IMR-90 (cell line): ENCODE data around the gene CPED1. TPM values are rescaled to one million over a fixed set of nuclear protein-coding genes. Genes with fewer than 3 reads are reported as not detected.

Source experiments
- ATAC-seq: fragments of 200-7000 bp; cut with Tn5 transposase; 2 replicates; pipeline ENCODE4 v1.9.1; 2020; ENCODE audit warnings: low read depth, mild to moderate bottlenecking, moderate library complexity
- BruUV-seq: library from RNA; stranded (reverse); fragments of 400-500 nt; replicated peaks from 2 replicates; lab custom pipeline; 2021; lab: Mats Ljungman, UMichigan
- CTCF ChIA-PET: fragments of 300-600 bp; formaldehyde crosslinking; extraction: SDS; loops from one replicate; lab custom pipeline; 2021; ENCODE audit warnings: antibody characterized with exemption; lab: Yijun Ruan, JAX
- POLR2A ChIA-PET: fragments of 300-600 bp; sonication (Branson Sonifier 250); formaldehyde crosslinking; loops from one replicate; lab custom pipeline; 2022; ENCODE audit warnings: antibody characterized with exemption; ENCODE audit not compliant: unreplicated experiment; lab: Charles Lee
- DNase-seq: peaks from one replicate; pipeline ENCODE4 v3.0.0; 2013
- H2AFZ ChIP-seq: replicated peaks from 2 replicates; pipeline ENCODE3; 2013; ENCODE audit warnings: low read length, mild to moderate bottlenecking; ENCODE audit not compliant: poor library complexity
- H2AK5ac ChIP-seq: 2 replicates; pipeline ENCODE4 v1.6.1; 2013; ENCODE audit warnings: low read depth, low read length, inconsistent platforms
- H2AK9ac ChIP-seq: replicated peaks from 2 replicates; pipeline ENCODE3; 2013; ENCODE audit warnings: mild to moderate bottlenecking, low read depth, low read length, moderate library complexity; ENCODE audit not compliant: poor library complexity
- H2BK120ac ChIP-seq: 2 replicates; pipeline ENCODE4 v1.6.1; 2013; ENCODE audit warnings: low read depth, low read length, inconsistent platforms
- H2BK15ac ChIP-seq: 3 replicates; pipeline ENCODE4 v1.6.1; 2013; ENCODE audit warnings: low read depth, low read length, inconsistent platforms
- H2BK20ac ChIP-seq: 2 replicates; pipeline ENCODE4 v1.6.1; 2013; ENCODE audit warnings: low read depth, mild to moderate bottlenecking, inconsistent platforms, low read length, moderate library complexity
- H2BK5ac ChIP-seq: 2 replicates; pipeline ENCODE4 v1.6.1; 2013; ENCODE audit warnings: mild to moderate bottlenecking, low read depth, low read length, inconsistent platforms; ENCODE audit not compliant: poor library complexity, severe bottlenecking
- H3K14ac ChIP-seq: replicated peaks from 2 replicates; pipeline ENCODE4 v1.6.1; 2013; ENCODE audit warnings: low read depth, low read length, inconsistent platforms
- H3K18ac ChIP-seq: 2 replicates; pipeline ENCODE4 v1.6.1; 2013; ENCODE audit warnings: low read depth, low read length, control low read depth
- H3K23ac ChIP-seq: 2 replicates; pipeline ENCODE4 v1.6.1; 2013; ENCODE audit warnings: low read depth, low read length, inconsistent platforms
- H3K27ac ChIP-seq: 2 replicates; pipeline ENCODE4 v1.5.1; 2013; ENCODE audit warnings: mild to moderate bottlenecking, control low read depth, low read length; ENCODE audit not compliant: insufficient read depth
- H3K27me3 ChIP-seq: 2 replicates; pipeline ENCODE4 v1.6.1; 2013; ENCODE audit warnings: low read length; ENCODE audit not compliant: control insufficient read depth, insufficient read depth
- H3K36me3 ChIP-seq: 2 replicates; pipeline ENCODE4 v1.6.1; 2013; ENCODE audit warnings: low read length, mixed read lengths; ENCODE audit not compliant: control insufficient read depth, insufficient read depth
- H3K4ac ChIP-seq: 2 replicates; pipeline ENCODE4 v1.6.1; 2013; ENCODE audit warnings: low read depth, low read length, inconsistent platforms
- H3K4me1 ChIP-seq: 2 replicates; pipeline ENCODE4 v1.6.1; 2013; ENCODE audit warnings: low read length, mixed read lengths; ENCODE audit not compliant: control insufficient read depth, insufficient read depth
- H3K4me2 ChIP-seq: 2 replicates; pipeline ENCODE4 v1.6.1; 2013; ENCODE audit warnings: low read depth, mild to moderate bottlenecking, control low read depth, low read length, moderate library complexity
- H3K4me3 ChIP-seq: 2 replicates; pipeline ENCODE4 v1.5.1; 2013; ENCODE audit warnings: low read depth, mild to moderate bottlenecking, control low read depth, low read length, moderate library complexity; ENCODE audit not compliant: insufficient read depth
- H3K56ac ChIP-seq: 2 replicates; pipeline ENCODE4 v1.6.1; 2013; ENCODE audit warnings: low read length, inconsistent platforms; ENCODE audit not compliant: insufficient read depth; ENCODE audit errors: extremely low read depth
- H3K79me1 ChIP-seq, 2 experiments: 2 replicates each; pipeline ENCODE4 v1.6.1; 2013; ENCODE audit warnings: low read length in 2 of 2, inconsistent platforms in 1 of 2, low read depth in 1 of 2
- H3K9ac ChIP-seq: 2 replicates; pipeline ENCODE4 v1.6.1; 2013; ENCODE audit warnings: low read depth, low read length, control low read depth
- H3K9me1 ChIP-seq: 2 replicates; pipeline ENCODE4 v1.6.1; 2013; ENCODE audit warnings: low read length, inconsistent platforms; ENCODE audit not compliant: insufficient read depth
- H3K9me3 ChIP-seq: 2 replicates; pipeline ENCODE4 v1.6.1; 2013; ENCODE audit warnings: low read length; ENCODE audit not compliant: control insufficient read depth, insufficient read depth
- H4K20me1 ChIP-seq: 2 replicates; pipeline ENCODE4 v1.6.1; 2013; ENCODE audit warnings: low read length, inconsistent platforms; ENCODE audit not compliant: insufficient read depth
- H4K5ac ChIP-seq: 2 replicates; pipeline ENCODE4 v1.6.1; 2013; ENCODE audit warnings: mild to moderate bottlenecking, low read depth, low read length, control low read depth
- H4K8ac ChIP-seq, 2 experiments: 2 replicates each; pipeline ENCODE4 v1.6.1; 2013; ENCODE audit warnings: low read depth in 2 of 2, low read length in 2 of 2, control low read depth in 1 of 2, inconsistent platforms in 1 of 2
- H4K91ac ChIP-seq: 2 replicates; pipeline ENCODE4 v1.6.1; 2013; ENCODE audit warnings: low read depth, low read length, inconsistent platforms; ENCODE audit not compliant: insufficient read depth
- CHD1 ChIP-seq: IDR thresholded peaks from 2 replicates; pipeline ENCODE4 v1.6.1; 2012; ENCODE audit warnings: low read depth, low read length, improper control_type of control experiment
- MAFK ChIP-seq: IDR thresholded peaks from 2 replicates; pipeline ENCODE4 v1.6.1; 2012; ENCODE audit warnings: low read depth, low read length, improper control_type of control experiment
- MAZ ChIP-seq: IDR thresholded peaks from 2 replicates; pipeline ENCODE4 v1.6.1; 2012; ENCODE audit warnings: low read depth, mild to moderate bottlenecking, low read length, improper control_type of control experiment, moderate library complexity, borderline replicate concordance
- SMC3 ChIP-seq: fragments of 150-350 bp; IDR thresholded peaks from 2 replicates; pipeline ENCODE4 v1.6.1; 2016; ENCODE audit warnings: low read depth, mild to moderate bottlenecking, antibody characterized with exemption, low read length, moderate library complexity
- dilution Hi-C: fragments of 300-500 bp; cut with HindIII; formaldehyde crosslinking; loops from one replicate; pipeline ENCODE4 v1.14.3; 2018; ENCODE audit warnings: low sequenced_read_pairs; ENCODE audit not compliant: unreplicated experiment
- in situ Hi-C: fragments of 300-500 bp; cut with MboI; formaldehyde crosslinking; loops from 3 replicates; pipeline ENCODE4 v1.14.3; 2019; ENCODE audit warnings: low sequenced_read_pairs, inconsistent platforms, mixed read lengths
- intact Hi-C: fragments of 100-400 bp; cut with micrococcal nuclease; formaldehyde crosslinking; loops from 2 replicates; pipeline ENCODE4 v1.10.0; 2022
- polyA plus RNA-seq, 3 experiments: library from polyadenylated mRNA; depleted of rRNA; stranded (reverse); fragments of >200 nt; gene quantifications; 2 replicates each; pipeline ENCODE4 v1.2.3, GENCODE V29; 2012; ENCODE audit warnings: low replicate concordance in 1 of 3
- total RNA-seq: library from RNA; depleted of rRNA; stranded (reverse); fragments of >200 nt; gene quantifications from 2 replicates; pipeline ENCODE4 v1.2.3, GENCODE V29; 2012

Gene CPED1
- total and polyA plus RNA-seq, 2 of the 4 experiments (the other 2 are of a cell fraction), result 31.2 to 96.8 TPM

- Histone ChIP-seq H3K56ac (no peak overlapping the region), H3K9me1 (no peaks in the 10 kb centered on the region), H2AFZ (no peak overlapping the region), H2BK120ac (no peak overlapping the region), H4K5ac (no peak overlapping the region), H2AK5ac (no peak overlapping the region), H4K20me1 (no peaks in the 10 kb centered on the region), H3K9me3 (no peaks in the 10 kb centered on the region), H3K18ac (no peak overlapping the region), H3K4ac (no peak overlapping the region), H3K4me1 (no peaks in the 10 kb centered on the region), H3K27ac (no peak overlapping the region), H3K14ac (no peak overlapping the region), H3K4me3 (no peak overlapping the region), H2BK5ac (no peak overlapping the region), H2BK20ac (no peak overlapping the region), H2BK15ac (no peak overlapping the region), H3K36me3 (peaks cover 7% of the 10 kb centered on the region), H3K79me1 (peaks cover 0 to 21% of the 10 kb centered on the region in 2 experiments; a peak in 3 of 4 replicates), H3K27me3 (no peaks in the 10 kb centered on the region), H2AK9ac (no peak overlapping the region), H3K4me2 (no peak overlapping the region), H3K23ac (no peak overlapping the region), H4K91ac (no peak overlapping the region), H3K9ac (no peak overlapping the region), H4K8ac (no peak overlapping the region)
- DNase-seq, result no peak
- dilution Hi-C loops (no loop called here), intact Hi-C loops (no loop called here), in situ Hi-C loops (loop anchor here (5.0 kb wide), 1 partner anchor 294 kb away; no protein-coding TSS in a partner anchor)
- ATAC-seq, result no peak
- CTCF ChIA-PET, result interaction anchor here (1.3 kb wide), 1 partner anchor 10 kb away, joined by 5 read pairs; no protein-coding TSS in a partner anchor
- no peak for TF ChIP-seq MAZ
- no peak for TF ChIP-seq CHD1
- no peak for TF ChIP-seq SMC3
- TF ChIP-seq MAFK, result no peak
- no TSS peak for BruUV-seq
- POLR2A ChIA-PET, result no interaction called here
Measured at GRCh38 chr7:121101083-121101482, 112.6 kb downstream of the CPED1 start.
